ENCODE data around the gene TNK1. TPM values are rescaled to one million over a fixed set of nuclear protein-coding genes. Genes with fewer than 3 reads are reported as not detected.
A peak's percentile ranks its signal among the peaks of the same experiment; 100 is the strongest.
"Not testable (repeated sequence)": the region's sequence is repeated elsewhere in the genome, so short reads cannot be mapped to it uniquely, and the experiment has no call there.

The TNK1 gene
- total and polyA plus RNA-seq, 2 donors: 1.2 to 4.8 TPM

- no peak overlapping the region for H3K27ac ChIP-seq (ENCODE audit: low read depth)
- 76% methylated on average over 8 of the region's 8 CpGs for WGBS
- no peak for DNase-seq (ENCODE audit: extremely low spot score)
- no peaks in the 10 kb centered on the region for H3K4me1 ChIP-seq (ENCODE audit: insufficient read depth)
- no peaks in the 10 kb centered on the region for H3K36me3 ChIP-seq (ENCODE audit: insufficient read depth)
- no peak overlapping the region for H3K4me3 ChIP-seq (ENCODE audit: low read depth, low read length)
These were observed 13.8 kb upstream of the TNK1 start for GRCh38 chr17:7367083-7367482.

- no peak overlapping the region for H3K27ac ChIP-seq (ENCODE audit: low read depth)
- no peaks in the 10 kb centered on the region for H3K4me1 ChIP-seq (ENCODE audit: insufficient read depth)
- WGBS: 66% methylated on average over 13 of the region's 13 CpGs
- H3K36me3 ChIP-seq (ENCODE audit: insufficient read depth): no peaks in the 10 kb centered on the region
- H3K4me3 ChIP-seq (ENCODE audit: low read depth, low read length): no peak overlapping the region
- no peak for DNase-seq (ENCODE audit: extremely low spot score)
These were observed 12.8 kb upstream of the TNK1 start for GRCh38 chr17:7367918-7368598.

- H3K4me1 ChIP-seq (ENCODE audit: insufficient read depth); H3K27ac ChIP-seq (ENCODE audit: low read depth); DNase-seq (ENCODE audit: extremely low spot score); H3K36me3 ChIP-seq (ENCODE audit: insufficient read depth); H3K4me3 ChIP-seq (ENCODE audit: low read depth, low read length): not testable (repeated sequence)
- WGBS: 86% methylated on average over 5 of the region's 5 CpGs
These were observed 12.3 kb upstream of the TNK1 start for GRCh38 chr17:7368599-7368994.

- H3K36me3 ChIP-seq (ENCODE audit: insufficient read depth): no peaks in the 10 kb centered on the region
- DNase-seq (ENCODE audit: extremely low spot score): no peak
- no peaks in the 10 kb centered on the region for H3K4me1 ChIP-seq (ENCODE audit: insufficient read depth)
- 77% methylated on average over 5 of the region's 5 CpGs for WGBS
- no peak overlapping the region for H3K4me3 ChIP-seq (ENCODE audit: low read depth, low read length)
- H3K27ac ChIP-seq (ENCODE audit: low read depth): no peak overlapping the region
These were observed 11.1 kb upstream of the TNK1 start for GRCh38 chr17:7369825-7370224.

- DNase-seq (ENCODE audit: extremely low spot score): no peak
- 84% methylated on average over 4 of the region's 4 CpGs for WGBS
- H3K27ac ChIP-seq (ENCODE audit: low read depth): no peak overlapping the region
These were observed 10.0 kb upstream of the TNK1 start for GRCh38 chr17:7370853-7371252.

GRCh38 chr17:7374353-7374752 lies 6.5 kb upstream of the TNK1 start:
- Histone ChIP-seq H3K4me1 (ENCODE audit: insufficient read depth) (no peaks in the 10 kb centered on the region), H3K36me3 (ENCODE audit: insufficient read depth) (no peaks in the 10 kb centered on the region), H3K27ac (ENCODE audit: low read depth) (no peak overlapping the region), H3K4me3 (ENCODE audit: low read depth, low read length) (no peak overlapping the region)
- DNase-seq (ENCODE audit: extremely low spot score): no peak
- WGBS: 84% methylated on average over 2 of the region's 2 CpGs

More at GRCh38 chr17:7370853-7371252, 10.0 kb upstream of the TNK1 start:
- no peaks in the 10 kb centered on the region for H3K36me3 ChIP-seq (ENCODE audit: insufficient read depth)
- H3K4me3 ChIP-seq (ENCODE audit: low read depth, low read length): no peak overlapping the region
- no peaks in the 10 kb centered on the region for H3K4me1 ChIP-seq (ENCODE audit: insufficient read depth)

- DNase-seq (ENCODE audit: extremely low spot score): no peak
- Histone ChIP-seq H3K36me3 (ENCODE audit: insufficient read depth) (no peaks in the 10 kb centered on the region), H3K4me3 (ENCODE audit: low read depth, low read length) (no peak overlapping the region), H3K4me1 (ENCODE audit: insufficient read depth) (no peaks in the 10 kb centered on the region), H3K27ac (ENCODE audit: low read depth) (no peak overlapping the region)
- 94% methylated on average over 3 of the region's 3 CpGs for WGBS
These were observed 1.8 kb upstream of the TNK1 start for GRCh38 chr17:7379134-7379533.

GRCh38 chr17:7380321-7380720 lies 568 bp upstream of the TNK1 start:
- Histone ChIP-seq H3K4me3 (ENCODE audit: low read depth, low read length) (peak overlapping the region; percentile 42), H3K27ac (ENCODE audit: low read depth) (no peak overlapping the region), H3K36me3 (ENCODE audit: insufficient read depth) (no peaks in the 10 kb centered on the region), H3K4me1 (ENCODE audit: insufficient read depth) (no peaks in the 10 kb centered on the region)
- WGBS: 20% methylated on average over 7 of the region's 7 CpGs
- no peak for DNase-seq (ENCODE audit: extremely low spot score)

GRCh38 chr17:7382901-7383300 lies 2.0 kb downstream of the TNK1 start:
- DNase-seq (ENCODE audit: extremely low spot score): no peak
- no peaks in the 10 kb centered on the region for H3K4me1 ChIP-seq (ENCODE audit: insufficient read depth)
- H3K4me3 ChIP-seq (ENCODE audit: low read depth, low read length): no peak overlapping the region
- H3K27ac ChIP-seq (ENCODE audit: low read depth): no peak overlapping the region
- no peaks in the 10 kb centered on the region for H3K36me3 ChIP-seq (ENCODE audit: insufficient read depth)
- WGBS: 85% methylated on average over 10 of the region's 10 CpGs

- WGBS: 73% methylated on average over 11 of the region's 11 CpGs
- Histone ChIP-seq H3K4me3 (ENCODE audit: low read depth, low read length) (no peak overlapping the region), H3K27ac (ENCODE audit: low read depth) (no peak overlapping the region), H3K4me1 (ENCODE audit: insufficient read depth) (no peaks in the 10 kb centered on the region), H3K36me3 (ENCODE audit: insufficient read depth) (no peaks in the 10 kb centered on the region)
- no peak for DNase-seq (ENCODE audit: extremely low spot score)
These were observed 2.5 kb downstream of the TNK1 start for GRCh38 chr17:7383371-7383741.

- no peaks in the 10 kb centered on the region for H3K36me3 ChIP-seq (ENCODE audit: insufficient read depth)
- no peak overlapping the region for H3K27ac ChIP-seq (ENCODE audit: low read depth)
- no peak for DNase-seq (ENCODE audit: extremely low spot score)
- no peaks in the 10 kb centered on the region for H3K4me1 ChIP-seq (ENCODE audit: insufficient read depth)
- H3K4me3 ChIP-seq (ENCODE audit: low read depth, low read length): peak overlapping the region; percentile 16
- WGBS: 7% methylated on average over 65 of the region's 65 CpGs
These were observed 3.0 kb downstream of the TNK1 start for GRCh38 chr17:7383742-7384488.

GRCh38 chr17:7384489-7385081 lies 3.7 kb downstream of the TNK1 start:
- DNase-seq (ENCODE audit: extremely low spot score): no peak
- Histone ChIP-seq H3K4me3 (ENCODE audit: low read depth, low read length) (peak overlapping the region; percentile 16), H3K36me3 (ENCODE audit: insufficient read depth) (no peaks in the 10 kb centered on the region), H3K4me1 (ENCODE audit: insufficient read depth) (no peaks in the 10 kb centered on the region), H3K27ac (ENCODE audit: low read depth) (no peak overlapping the region)
- 46% methylated on average over 23 of the region's 23 CpGs for WGBS

- 97% methylated on average over 10 of the region's 10 CpGs for WGBS
- DNase-seq (ENCODE audit: extremely low spot score): no peak
- no peaks in the 10 kb centered on the region for H3K4me1 ChIP-seq (ENCODE audit: insufficient read depth)
- H3K27ac ChIP-seq (ENCODE audit: low read depth): no peak overlapping the region
- no peaks in the 10 kb centered on the region for H3K36me3 ChIP-seq (ENCODE audit: insufficient read depth)
- no peak overlapping the region for H3K4me3 ChIP-seq (ENCODE audit: low read depth, low read length)
These were observed 8.0 kb downstream of the TNK1 start for GRCh38 chr17:7388856-7389255.
